Small intestine (tissue), 7 donors: ENCODE results near the gene CRYGS. TPM values are rescaled to one million over a fixed set of nuclear protein-coding genes. Genes with fewer than 3 reads are reported as not detected.

Source experiments
- DNase-seq, 2 donors: peaks; one replicate each; pipeline versions ENCODE4 v3.0.0 to v3.0.0-alpha.2; 2013
- FAIRE-seq: peaks from 2 replicates; lab custom pipeline; 2012; peaks lifted over from hg19 to GRCh38; lab: Jason Lieb, UNC
- H3K27ac ChIP-seq, 3 donors: one replicate each; pipeline ENCODE4 v1.5.1; 2013; ENCODE audit warnings: low read length in 2 of 3, mild to moderate bottlenecking in 2 of 3, control low read depth in 1 of 3, inconsistent platforms in 1 of 3, low read depth in 1 of 3, moderate library complexity in 1 of 3
- H3K27me3 ChIP-seq, 3 donors: one replicate each; pipeline ENCODE4 v1.6.1; 2013; ENCODE audit warnings: low read length in 3 of 3, inconsistent platforms in 1 of 3; ENCODE audit not compliant: control insufficient read depth in 3 of 3, insufficient read depth in 3 of 3
- H3K36me3 ChIP-seq, 3 donors: one replicate each; pipeline ENCODE4 v1.6.1; 2013; ENCODE audit warnings: low read length in 3 of 3, inconsistent platforms in 1 of 3, low read depth in 1 of 3, mild to moderate bottlenecking in 1 of 3, moderate library complexity in 1 of 3; ENCODE audit not compliant: control insufficient read depth in 3 of 3, insufficient read depth in 2 of 3
- H3K4me1 ChIP-seq, 3 donors: one replicate each; pipeline ENCODE4 v1.6.1; 2013; ENCODE audit warnings: low read length in 2 of 3, inconsistent platforms in 1 of 3, low read depth in 1 of 3, mild to moderate bottlenecking in 1 of 3, moderate library complexity in 1 of 3; ENCODE audit not compliant: control insufficient read depth in 3 of 3, insufficient read depth in 2 of 3
- H3K4me3 ChIP-seq, 3 donors: one replicate each; pipeline ENCODE4 v1.5.1; 2013; ENCODE audit warnings: low read length in 3 of 3, control low read depth in 1 of 3, inconsistent platforms in 1 of 3, low read depth in 1 of 3, mild to moderate bottlenecking in 1 of 3, moderate library complexity in 1 of 3
- H3K9me3 ChIP-seq, 2 donors: one replicate each; pipeline ENCODE4 v1.6.1; 2013; ENCODE audit warnings: low read depth in 1 of 2, low read length in 1 of 2; ENCODE audit not compliant: control insufficient read depth in 2 of 2, insufficient read depth in 1 of 2
- WGBS, 3 donors: extraction: QIAGEN DNeasy Blood & Tissue Kit; methylation state at CpG; one replicate each; pipeline ENCODE4 v1.1.7; 2013; 5-methylcytosine and 5-hydroxymethylcytosine counted together
- polyA plus RNA-seq, 4 donors: library from polyadenylated mRNA; stranded (reverse) in 3 of 4; unstranded in 1 of 4; fragments of 200-250 nt in 3 of 4; fragments of 120-200 nt in 1 of 4; gene quantifications; one replicate each; pipeline versions ENCODE4 v1.2.1 to v1.2.3, GENCODE V29; 2013
- donor health status: healthy with polysubstance abuse.
- donor health status: control.
- donor health status: control.
- donor health status: Bipolar disorder and iron deficiency.
- donor health status: healthy.

CRYGS gene
- polyA plus RNA-seq, 4 donors, result 2.0 to 7.4 (median 4.8) TPM

DNA sequence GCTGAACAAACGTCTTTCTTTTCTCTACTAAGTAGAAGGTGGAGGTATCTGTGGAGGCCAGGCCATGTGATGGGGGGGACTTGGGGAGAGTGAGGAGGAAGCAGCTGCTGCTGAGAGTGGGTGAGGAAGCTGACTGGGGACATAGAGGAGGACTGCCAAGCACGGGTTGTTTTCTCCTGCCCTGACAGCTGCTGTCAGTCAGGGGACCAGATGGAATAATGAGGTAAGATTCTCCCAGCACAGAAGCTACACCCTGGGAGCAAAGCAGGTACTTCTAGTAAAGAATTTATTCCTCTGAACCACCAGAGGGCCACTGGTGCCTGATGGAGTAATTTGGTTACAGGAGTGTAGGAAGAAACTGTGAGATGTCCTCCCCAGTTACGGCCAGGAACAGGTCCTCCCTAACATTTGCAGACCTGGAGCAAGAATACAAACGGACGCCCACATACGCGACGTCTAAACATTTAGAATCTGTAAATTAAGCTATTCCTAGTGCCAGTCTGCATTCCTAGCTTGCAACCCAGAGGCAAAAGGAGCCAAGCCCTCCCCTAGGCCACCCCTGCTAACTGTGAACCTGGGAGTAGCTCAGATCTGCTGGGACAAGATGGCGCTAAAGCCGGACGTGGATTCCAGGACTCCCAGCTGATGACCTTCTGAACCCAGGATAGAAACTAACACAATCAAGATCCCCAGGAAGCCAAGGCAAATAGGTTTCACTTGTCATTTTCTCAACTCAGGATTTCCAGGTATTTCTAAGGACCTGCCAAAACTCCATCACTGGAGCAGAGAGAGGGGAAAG is 14.8 kb downstream of the CRYGS start:
- no peak overlapping the region for H3K27ac ChIP-seq
- 75 to 86% (median 79%) methylated on average over 11 of the region's 11 CpGs for WGBS, 3 donors
- H3K36me3 ChIP-seq, result no peaks in the 10 kb centered on the region
- H3K27me3 ChIP-seq, result no peaks in the 10 kb centered on the region
- no peak overlapping the region for H3K4me3 ChIP-seq
- no peaks in the 10 kb centered on the region for H3K9me3 ChIP-seq
- no peaks in the 10 kb centered on the region for H3K4me1 ChIP-seq
- FAIRE-seq (no peak), DNase-seq (no peak)

DNA sequence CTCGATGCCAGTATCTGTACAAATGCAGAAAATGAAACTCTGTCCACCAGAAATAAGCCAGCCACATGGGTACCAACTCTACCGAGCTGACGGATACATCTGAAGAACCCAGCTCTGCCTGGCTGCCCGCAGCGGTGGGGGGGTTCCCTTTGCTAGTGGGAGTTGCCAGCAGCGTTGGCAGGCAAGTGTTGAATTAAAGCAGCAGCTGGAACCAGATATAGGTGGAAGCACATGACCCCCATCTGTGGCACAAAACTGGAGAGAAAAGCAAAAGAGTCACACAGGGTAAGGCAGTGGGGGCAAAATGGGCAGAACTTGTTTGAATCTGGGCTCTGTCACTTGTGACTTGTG is 17.9 kb downstream of the CRYGS start:
- DNase-seq (no peak), FAIRE-seq (no peak)
- H3K4me1 ChIP-seq, result no peaks in the 10 kb centered on the region
- no peaks in the 10 kb centered on the region for H3K36me3 ChIP-seq
- no peaks in the 10 kb centered on the region for H3K27me3 ChIP-seq
- H3K4me3 ChIP-seq, result no peak overlapping the region
- no peaks in the 10 kb centered on the region for H3K9me3 ChIP-seq
- no peak overlapping the region for H3K27ac ChIP-seq
- 69 to 91% (median 87%) methylated on average over 6 of the region's 6 CpGs for WGBS, 3 donors

DNA sequence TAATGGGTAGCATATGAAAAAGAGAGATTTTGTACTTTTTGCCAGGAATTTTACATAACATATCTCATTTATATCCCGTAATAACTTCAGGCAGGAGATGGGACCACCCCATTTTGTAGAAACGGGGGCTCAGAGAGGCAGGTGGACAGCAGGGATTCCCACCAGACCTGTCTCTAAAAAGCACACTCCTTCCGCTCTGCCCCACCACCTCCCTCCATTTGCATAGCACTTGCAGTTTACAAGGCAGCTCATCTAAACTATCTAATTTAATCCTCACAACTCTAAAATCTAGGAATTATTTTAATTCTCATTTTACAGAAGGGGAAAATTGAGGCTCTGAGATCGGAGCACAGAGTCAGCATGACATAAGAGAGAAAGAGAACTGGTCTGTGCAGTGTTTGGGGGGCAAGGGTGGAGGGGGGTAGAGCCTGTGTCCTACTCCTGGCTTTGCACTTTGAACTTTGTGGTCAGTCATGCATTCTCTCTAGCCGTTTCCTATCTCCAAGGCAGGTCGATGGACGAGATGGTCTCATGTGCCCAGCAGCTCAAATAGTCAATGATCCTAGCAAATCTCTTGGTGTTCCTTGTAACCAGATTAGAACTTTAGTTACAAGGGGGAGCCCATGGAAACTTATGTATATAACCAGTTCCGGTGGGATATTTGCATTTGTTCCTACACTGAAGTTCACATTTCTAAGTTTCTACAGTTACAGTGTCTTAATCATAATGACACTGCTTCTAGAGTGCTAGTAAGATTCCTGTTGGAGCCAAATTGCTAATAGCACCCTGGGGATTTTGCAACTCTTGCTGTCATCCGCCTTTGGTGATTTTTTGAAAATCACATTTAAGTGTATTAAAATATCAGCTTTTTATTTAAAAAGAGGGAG is 18.6 kb downstream of the CRYGS start:
- no peaks in the 10 kb centered on the region for H3K27me3 ChIP-seq
- H3K9me3 ChIP-seq, result no peaks in the 10 kb centered on the region
- WGBS, 3 donors, result 72 to 77% (median 75%) methylated on average over 9 of the region's 9 CpGs
- FAIRE-seq, result no peak
- H3K36me3 ChIP-seq, result no peaks in the 10 kb centered on the region
- no peaks in the 10 kb centered on the region for H3K4me1 ChIP-seq
- no peak overlapping the region for H3K27ac ChIP-seq
- no peak for DNase-seq
- H3K4me3 ChIP-seq, result no peak overlapping the region

DNA sequence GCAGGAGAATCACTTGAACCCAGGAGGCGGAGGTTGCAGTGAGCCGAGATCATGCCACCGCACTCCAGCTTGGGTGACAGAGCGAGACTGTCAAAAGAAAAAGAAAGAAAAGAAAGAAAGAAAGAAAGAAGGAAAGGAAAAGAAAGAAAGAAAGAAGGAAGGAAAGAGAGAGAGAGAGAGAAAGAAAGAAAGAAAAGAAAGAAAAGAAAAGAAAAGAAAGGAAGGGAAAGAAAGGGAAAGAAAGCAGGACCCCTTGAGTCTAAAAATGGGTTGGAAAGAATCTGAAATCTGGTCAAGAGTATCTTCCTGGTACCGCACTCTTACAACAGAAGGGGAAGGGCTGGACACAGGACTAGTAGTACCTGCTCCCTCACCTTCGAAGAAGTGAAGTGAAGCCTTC is 19.6 kb downstream of the CRYGS start:
- Histone ChIP-seq H3K27ac (no peak overlapping the region), H3K27me3 (no peaks in the 10 kb centered on the region), H3K36me3 (no peaks in the 10 kb centered on the region), H3K9me3 (no peaks in the 10 kb centered on the region), H3K4me3 (no peak overlapping the region), H3K4me1 (no peaks in the 10 kb centered on the region)
- DNase-seq, result no peak
- no peak for FAIRE-seq
- 91 to 97% (median 95%) methylated on average over 6 of the region's 6 CpGs for WGBS, 3 donors

DNA sequence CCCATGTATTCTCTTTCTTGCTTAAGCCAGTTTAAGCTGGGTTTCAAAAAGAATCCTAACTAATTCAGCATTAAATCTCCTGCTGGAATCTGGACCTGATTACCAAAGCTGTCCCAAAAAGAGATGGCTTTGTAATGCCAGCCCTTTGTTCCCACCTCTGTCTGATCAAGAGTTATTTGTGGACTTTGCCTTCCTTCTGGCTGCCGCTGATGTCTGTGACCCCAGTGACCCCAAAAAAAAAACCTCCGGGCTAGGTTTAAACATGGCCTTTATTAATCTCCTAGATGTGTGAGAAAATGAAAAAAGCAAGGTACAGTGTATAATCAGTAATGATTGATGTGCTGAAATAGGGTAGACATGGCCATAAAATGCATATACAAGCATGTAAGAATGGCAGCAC is 20.7 kb downstream of the CRYGS start:
- peak in 1 of 2 donors; percentile 29 for DNase-seq
- FAIRE-seq, result no peak
- H3K27me3 ChIP-seq, result no peaks in the 10 kb centered on the region
- no peak overlapping the region for H3K27ac ChIP-seq
- H3K4me3 ChIP-seq, result no peak overlapping the region
- no peaks in the 10 kb centered on the region for H3K4me1 ChIP-seq
- H3K9me3 ChIP-seq, result no peaks in the 10 kb centered on the region
- WGBS, 3 donors, result 0 to 37% (median 33%) methylated on average over 2 of the region's 2 CpGs
- no peaks in the 10 kb centered on the region for H3K36me3 ChIP-seq

DNA sequence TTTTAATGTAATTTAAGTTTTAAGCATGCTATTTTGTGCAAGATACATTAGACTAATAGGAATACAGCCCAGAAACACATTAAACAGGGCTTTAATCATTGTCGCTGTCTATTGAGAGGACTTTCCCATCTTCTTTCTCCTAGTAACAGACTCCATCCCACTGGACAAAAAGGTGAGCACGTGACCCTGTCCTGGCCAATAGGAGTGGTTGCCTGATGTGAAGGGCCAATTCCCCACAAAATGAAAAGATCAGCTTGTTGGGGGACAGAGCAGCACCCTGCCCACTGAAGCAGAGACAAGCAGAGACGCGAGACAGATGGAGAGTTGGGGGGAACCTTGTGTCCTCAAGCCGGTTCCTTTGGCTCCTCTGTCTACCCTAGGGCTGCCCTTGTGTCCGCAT is 21.2 kb downstream of the CRYGS start:
- FAIRE-seq (no peak), DNase-seq (no peak)
- no peak overlapping the region for H3K27ac ChIP-seq
- H3K27me3 ChIP-seq, result no peaks in the 10 kb centered on the region
- H3K4me3 ChIP-seq, result no peak overlapping the region
- no peaks in the 10 kb centered on the region for H3K9me3 ChIP-seq
- H3K36me3 ChIP-seq, result no peaks in the 10 kb centered on the region
- H3K4me1 ChIP-seq, result no peaks in the 10 kb centered on the region
- WGBS, 3 donors, result 86 to 92% (median 86%) methylated on average over 6 of the region's 6 CpGs

DNA sequence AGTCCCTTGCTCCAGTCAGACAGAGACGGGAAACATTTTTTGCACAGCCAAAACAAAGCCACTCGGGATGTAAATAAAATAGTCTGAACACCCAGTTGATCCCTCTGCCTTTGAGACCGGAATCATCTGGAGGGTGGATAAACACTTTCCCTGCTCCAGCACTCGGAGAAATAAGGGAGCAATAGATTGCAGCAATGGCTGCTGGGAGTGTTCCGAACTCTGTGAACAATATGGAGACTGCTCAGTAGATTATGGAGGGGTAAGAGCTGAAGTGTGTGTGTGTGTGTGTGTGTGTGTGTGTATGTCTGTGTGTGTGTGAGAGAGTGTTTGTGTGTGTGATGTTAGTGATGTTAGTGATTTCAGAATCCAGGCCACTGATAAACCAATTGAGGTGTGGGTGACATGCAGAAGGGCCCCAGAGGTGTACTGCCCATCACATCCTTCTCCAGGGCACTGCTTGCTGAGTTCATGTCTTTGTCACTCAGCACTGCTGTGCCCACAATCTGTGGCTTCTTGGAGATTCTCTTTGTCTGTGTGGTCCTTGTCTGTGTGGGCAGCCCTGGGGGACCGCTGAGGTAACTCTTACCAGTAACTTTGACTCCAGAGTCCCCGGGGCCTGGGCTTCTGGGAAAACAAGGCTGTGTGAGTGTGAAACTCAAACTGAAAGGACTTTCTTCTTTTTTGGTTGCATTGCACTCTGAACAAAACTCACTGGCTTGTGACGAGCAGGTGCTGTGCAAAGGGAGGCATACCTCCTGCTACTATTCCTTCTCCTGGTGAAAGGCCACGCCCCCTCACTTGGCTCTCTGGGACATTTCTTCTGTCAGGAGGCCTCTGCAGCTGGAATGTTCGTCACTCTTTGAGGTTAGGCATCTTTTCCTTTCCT is 23.0 kb downstream of the CRYGS start:
- no peak for FAIRE-seq

DNA sequence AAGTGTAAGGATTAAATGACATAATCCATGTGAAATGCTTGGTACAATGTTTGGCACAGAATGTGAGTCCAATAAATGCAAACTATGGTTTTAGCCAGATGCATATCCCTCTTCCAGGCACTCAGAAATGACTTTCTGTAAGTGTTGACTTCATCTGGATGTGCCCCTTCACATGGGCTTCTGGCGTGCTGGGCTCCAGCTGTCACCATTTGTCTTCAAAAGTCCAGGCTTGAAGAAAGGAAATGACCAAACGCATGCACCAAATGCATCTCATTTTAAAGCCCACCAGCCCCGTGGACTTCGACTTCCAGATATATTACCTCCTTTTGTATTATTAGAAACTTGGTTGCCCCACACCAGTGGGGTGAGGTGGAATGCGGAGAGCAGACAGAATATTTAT is 23.7 kb downstream of the CRYGS start:
- no peak overlapping the region for H3K27ac ChIP-seq
- WGBS, 3 donors, result 58 to 82% (median 81%) methylated on average over 5 of the region's 5 CpGs
- FAIRE-seq, result no peak

More for the DNA sequence above, 23.0 kb downstream of the CRYGS start:
- no peaks in the 10 kb centered on the region for H3K4me1 ChIP-seq
- no peak overlapping the region for H3K27ac ChIP-seq
- 58 to 61% (median 60%) methylated on average over 10 of the region's 10 CpGs for WGBS, 3 donors
- H3K36me3 ChIP-seq, result no peaks in the 10 kb centered on the region
- peaks cover 0 to 5% of the 10 kb centered on the region in 2 donors for H3K9me3 ChIP-seq
- no peak for DNase-seq
- no peaks in the 10 kb centered on the region for H3K27me3 ChIP-seq
- no peak overlapping the region for H3K4me3 ChIP-seq

More for the DNA sequence above, 23.7 kb downstream of the CRYGS start:
- Histone ChIP-seq H3K27me3 (peaks cover 0 to 4% (median 0%) of the 10 kb centered on the region in 3 donors), H3K4me3 (no peak overlapping the region), H3K4me1 (no peaks in the 10 kb centered on the region), H3K36me3 (no peaks in the 10 kb centered on the region), H3K9me3 (peaks cover 0 to 5% of the 10 kb centered on the region in 2 donors)
- no peak for DNase-seq
